ENCODE measurements around the gene ZAR1L.
A peak's percentile ranks its signal among the peaks of the same experiment; 100 is the strongest.

Gene ZAR1L

GRCh38 chr13:32302461-32302860 lies 12.7 kb downstream of the ZAR1L start:
- DNase-seq (ENCODE audit: low read depth): no peak

- no peak for DNase-seq (ENCODE audit: low read depth)
Observed at GRCh38 chr13:32300920-32301319, 14.2 kb downstream of the ZAR1L start.

- no peak for DNase-seq (ENCODE audit: low read depth)
Observed at GRCh38 chr13:32300406-32300805, 14.8 kb downstream of the ZAR1L start.

- no peak for DNase-seq (ENCODE audit: low read depth)
Observed at GRCh38 chr13:32299893-32300292, 15.3 kb downstream of the ZAR1L start.

GRCh38 chr13:32298695-32299094 lies 16.5 kb downstream of the ZAR1L start:
- no peak for DNase-seq (ENCODE audit: low read depth)

GRCh38 chr13:32297206-32297605 lies 18.0 kb downstream of the ZAR1L start:
- DNase-seq (ENCODE audit: low read depth): no peak

- DNase-seq (ENCODE audit: low read depth): no peak
Observed at GRCh38 chr13:32285633-32285965, 29.6 kb downstream of the ZAR1L start.

- DNase-seq (ENCODE audit: low read depth): no peak
Observed at GRCh38 chr13:32284927-32285632, 30.1 kb downstream of the ZAR1L start.

- no peak for DNase-seq (ENCODE audit: low read depth)
Observed at GRCh38 chr13:32282096-32282711, 33.0 kb downstream of the ZAR1L start.

- DNase-seq (ENCODE audit: low read depth): no peak
Observed at GRCh38 chr13:32281096-32281495, 34.1 kb downstream of the ZAR1L start.

- no peak for DNase-seq (ENCODE audit: low read depth)
Observed at GRCh38 chr13:32278426-32278825, 36.7 kb downstream of the ZAR1L start.

GRCh38 chr13:32277839-32278238 lies 37.3 kb downstream of the ZAR1L start:
- DNase-seq (ENCODE audit: low read depth): no peak

- DNase-seq (ENCODE audit: low read depth): no peak
Observed at GRCh38 chr13:32272021-32272683, 43.0 kb downstream of the ZAR1L start.

GRCh38 chr13:32267836-32268439 lies 47.2 kb downstream of the ZAR1L start:
- DNase-seq (ENCODE audit: low read depth): peak; percentile 31

GRCh38 chr13:32266130-32266529 lies 49.0 kb downstream of the ZAR1L start:
- no peak for DNase-seq (ENCODE audit: low read depth)

- no peak for DNase-seq (ENCODE audit: low read depth)
Observed at GRCh38 chr13:32265726-32266125, 49.4 kb downstream of the ZAR1L start.

GRCh38 chr13:32264407-32264806 lies 50.8 kb downstream of the ZAR1L start:
- DNase-seq (ENCODE audit: low read depth): no peak

GRCh38 chr13:32262619-32263018 lies 52.5 kb downstream of the ZAR1L start:
- no peak for DNase-seq (ENCODE audit: low read depth)

GRCh38 chr13:32262165-32262564 lies 53.0 kb downstream of the ZAR1L start:
- DNase-seq (ENCODE audit: low read depth): no peak

- DNase-seq (ENCODE audit: low read depth): no peak
Observed at GRCh38 chr13:32261567-32261966, 53.6 kb downstream of the ZAR1L start.

GRCh38 chr13:32259116-32259515 lies 56.0 kb downstream of the ZAR1L start:
- DNase-seq (ENCODE audit: low read depth): no peak

- DNase-seq (ENCODE audit: low read depth): no peak
Observed at GRCh38 chr13:32257649-32258048, 57.5 kb downstream of the ZAR1L start.

GRCh38 chr13:32256243-32256642 lies 58.9 kb downstream of the ZAR1L start:
- no peak for DNase-seq (ENCODE audit: low read depth)

Measured in T follicular helper cell (primary cell).